ENCODE data around the gene GNB4. TPM values are rescaled to one million over a fixed set of nuclear protein-coding genes. Genes with fewer than 3 reads are reported as not detected.

GNB4 gene
- total RNA-seq, 1 experiment from 2014 or later = 36.7 TPM

DNA sequence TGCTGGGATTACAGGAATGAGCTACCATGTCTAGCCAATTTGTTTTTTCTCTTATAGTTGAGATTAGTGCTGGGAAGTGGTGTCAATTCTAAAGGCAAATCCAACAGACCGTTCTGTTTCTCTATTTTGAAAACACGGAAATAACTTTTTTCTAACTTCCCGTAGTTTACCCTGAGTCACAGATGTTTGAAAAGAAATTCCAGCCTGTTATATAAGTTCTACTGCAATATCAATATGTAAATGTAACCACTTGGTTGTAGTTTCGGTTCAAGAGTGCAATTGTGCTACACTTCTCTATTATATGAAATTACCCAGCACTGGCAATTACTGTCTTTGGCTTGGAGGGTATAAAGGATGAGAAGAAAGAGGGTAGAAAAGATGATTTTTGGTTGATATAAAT lies 22.3 kb upstream of the GNB4 start:
- no peak overlapping the region for H3K27ac Mint-ChIP-seq
- no peak overlapping the region for H3K4me3 Mint-ChIP-seq
- no peak for DNase-seq (ENCODE audit: low spot score)
- no peak for ATAC-seq
- POLR2A ChIA-PET = no interaction called here
- CTCF ChIA-PET = no interaction called here
- TF ChIP-seq ZNF263 (CRISPR knock-in tag; IDR thresholded peaks at IDR 0.05; ENCODE audit: low read depth) (no peak), ZNF138 (CRISPR knock-in tag; conservative IDR thresholded peaks at IDR 0.05) (no peak), RELA (CRISPR knock-in tag; IDR thresholded peaks at IDR 0.05; ENCODE audit: borderline replicate concordance) (no peak), ZNF219 (CRISPR knock-in tag; IDR thresholded peaks at IDR 0.05; ENCODE audit: borderline replicate concordance) (no peak), PRRX2 (CRISPR knock-in tag; IDR thresholded peaks at IDR 0.05) (no peak), ZNF317 (CRISPR knock-in tag; IDR thresholded peaks at IDR 0.05; ENCODE audit: borderline replicate concordance, low read depth) (no peak), NFE2L1 (CRISPR knock-in tag; IDR thresholded peaks at IDR 0.05) (no peak), TEAD4 (CRISPR knock-in tag; IDR thresholded peaks at IDR 0.05) (no peak), MXD4 (CRISPR knock-in tag; IDR thresholded peaks at IDR 0.05; ENCODE audit: borderline replicate concordance) (no peak), NR2C2 (CRISPR knock-in tag; IDR thresholded peaks at IDR 0.05) (no peak), EMX1 (CRISPR knock-in tag; IDR thresholded peaks at IDR 0.05) (no peak), FOXP1 (CRISPR knock-in tag; IDR thresholded peaks at IDR 0.05; ENCODE audit: borderline replicate concordance) (no peak)
- TF ChIP-seq, protein P1, sequence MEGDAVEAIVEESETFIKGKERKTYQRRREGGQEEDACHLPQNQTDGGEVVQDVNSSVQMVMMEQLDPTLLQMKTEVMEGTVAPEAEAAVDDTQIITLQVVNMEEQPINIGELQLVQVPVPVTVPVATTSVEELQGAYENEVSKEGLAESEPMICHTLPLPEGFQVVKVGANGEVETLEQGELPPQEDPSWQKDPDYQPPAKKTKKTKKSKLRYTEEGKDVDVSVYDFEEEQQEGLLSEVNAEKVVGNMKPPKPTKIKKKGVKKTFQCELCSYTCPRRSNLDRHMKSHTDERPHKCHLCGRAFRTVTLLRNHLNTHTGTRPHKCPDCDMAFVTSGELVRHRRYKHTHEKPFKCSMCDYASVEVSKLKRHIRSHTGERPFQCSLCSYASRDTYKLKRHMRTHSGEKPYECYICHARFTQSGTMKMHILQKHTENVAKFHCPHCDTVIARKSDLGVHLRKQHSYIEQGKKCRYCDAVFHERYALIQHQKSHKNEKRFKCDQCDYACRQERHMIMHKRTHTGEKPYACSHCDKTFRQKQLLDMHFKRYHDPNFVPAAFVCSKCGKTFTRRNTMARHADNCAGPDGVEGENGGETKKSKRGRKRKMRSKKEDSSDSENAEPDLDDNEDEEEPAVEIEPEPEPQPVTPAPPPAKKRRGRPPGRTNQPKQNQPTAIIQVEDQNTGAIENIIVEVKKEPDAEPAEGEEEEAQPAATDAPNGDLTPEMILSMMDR (IDR thresholded peaks at IDR 0.05) = no peak
- TF ChIP-seq, protein P2, sequence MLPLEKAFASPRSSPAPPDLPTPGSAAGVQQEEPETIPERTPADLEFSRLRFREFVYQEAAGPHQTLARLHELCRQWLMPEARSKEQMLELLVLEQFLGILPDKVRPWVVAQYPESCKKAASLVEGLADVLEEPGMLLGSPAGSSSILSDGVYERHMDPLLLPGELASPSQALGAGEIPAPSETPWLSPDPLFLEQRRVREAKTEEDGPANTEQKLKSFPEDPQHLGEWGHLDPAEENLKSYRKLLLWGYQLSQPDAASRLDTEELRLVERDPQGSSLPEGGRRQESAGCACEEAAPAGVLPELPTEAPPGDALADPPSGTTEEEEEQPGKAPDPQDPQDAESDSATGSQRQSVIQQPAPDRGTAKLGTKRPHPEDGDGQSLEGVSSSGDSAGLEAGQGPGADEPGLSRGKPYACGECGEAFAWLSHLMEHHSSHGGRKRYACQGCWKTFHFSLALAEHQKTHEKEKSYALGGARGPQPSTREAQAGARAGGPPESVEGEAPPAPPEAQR (CRISPR knock-in tag; IDR thresholded peaks at IDR 0.05) = no peak
- TF ChIP-seq, protein P3, sequence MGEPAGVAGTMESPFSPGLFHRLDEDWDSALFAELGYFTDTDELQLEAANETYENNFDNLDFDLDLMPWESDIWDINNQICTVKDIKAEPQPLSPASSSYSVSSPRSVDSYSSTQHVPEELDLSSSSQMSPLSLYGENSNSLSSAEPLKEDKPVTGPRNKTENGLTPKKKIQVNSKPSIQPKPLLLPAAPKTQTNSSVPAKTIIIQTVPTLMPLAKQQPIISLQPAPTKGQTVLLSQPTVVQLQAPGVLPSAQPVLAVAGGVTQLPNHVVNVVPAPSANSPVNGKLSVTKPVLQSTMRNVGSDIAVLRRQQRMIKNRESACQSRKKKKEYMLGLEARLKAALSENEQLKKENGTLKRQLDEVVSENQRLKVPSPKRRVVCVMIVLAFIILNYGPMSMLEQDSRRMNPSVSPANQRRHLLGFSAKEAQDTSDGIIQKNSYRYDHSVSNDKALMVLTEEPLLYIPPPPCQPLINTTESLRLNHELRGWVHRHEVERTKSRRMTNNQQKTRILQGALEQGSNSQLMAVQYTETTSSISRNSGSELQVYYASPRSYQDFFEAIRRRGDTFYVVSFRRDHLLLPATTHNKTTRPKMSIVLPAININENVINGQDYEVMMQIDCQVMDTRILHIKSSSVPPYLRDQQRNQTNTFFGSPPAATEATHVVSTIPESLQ (CRISPR knock-in tag; IDR thresholded peaks at IDR 0.05) = no peak
- TF ChIP-seq, protein P4, sequence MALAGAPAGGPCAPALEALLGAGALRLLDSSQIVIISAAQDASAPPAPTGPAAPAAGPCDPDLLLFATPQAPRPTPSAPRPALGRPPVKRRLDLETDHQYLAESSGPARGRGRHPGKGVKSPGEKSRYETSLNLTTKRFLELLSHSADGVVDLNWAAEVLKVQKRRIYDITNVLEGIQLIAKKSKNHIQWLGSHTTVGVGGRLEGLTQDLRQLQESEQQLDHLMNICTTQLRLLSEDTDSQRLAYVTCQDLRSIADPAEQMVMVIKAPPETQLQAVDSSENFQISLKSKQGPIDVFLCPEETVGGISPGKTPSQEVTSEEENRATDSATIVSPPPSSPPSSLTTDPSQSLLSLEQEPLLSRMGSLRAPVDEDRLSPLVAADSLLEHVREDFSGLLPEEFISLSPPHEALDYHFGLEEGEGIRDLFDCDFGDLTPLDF (CRISPR knock-in tag; IDR thresholded peaks at IDR 0.05) = no peak
- TF ChIP-seq, protein P5, sequence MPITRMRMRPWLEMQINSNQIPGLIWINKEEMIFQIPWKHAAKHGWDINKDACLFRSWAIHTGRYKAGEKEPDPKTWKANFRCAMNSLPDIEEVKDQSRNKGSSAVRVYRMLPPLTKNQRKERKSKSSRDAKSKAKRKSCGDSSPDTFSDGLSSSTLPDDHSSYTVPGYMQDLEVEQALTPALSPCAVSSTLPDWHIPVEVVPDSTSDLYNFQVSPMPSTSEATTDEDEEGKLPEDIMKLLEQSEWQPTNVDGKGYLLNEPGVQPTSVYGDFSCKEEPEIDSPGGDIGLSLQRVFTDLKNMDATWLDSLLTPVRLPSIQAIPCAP (CRISPR knock-in tag; IDR thresholded peaks at IDR 0.05) = no peak
- TF ChIP-seq, protein P6, sequence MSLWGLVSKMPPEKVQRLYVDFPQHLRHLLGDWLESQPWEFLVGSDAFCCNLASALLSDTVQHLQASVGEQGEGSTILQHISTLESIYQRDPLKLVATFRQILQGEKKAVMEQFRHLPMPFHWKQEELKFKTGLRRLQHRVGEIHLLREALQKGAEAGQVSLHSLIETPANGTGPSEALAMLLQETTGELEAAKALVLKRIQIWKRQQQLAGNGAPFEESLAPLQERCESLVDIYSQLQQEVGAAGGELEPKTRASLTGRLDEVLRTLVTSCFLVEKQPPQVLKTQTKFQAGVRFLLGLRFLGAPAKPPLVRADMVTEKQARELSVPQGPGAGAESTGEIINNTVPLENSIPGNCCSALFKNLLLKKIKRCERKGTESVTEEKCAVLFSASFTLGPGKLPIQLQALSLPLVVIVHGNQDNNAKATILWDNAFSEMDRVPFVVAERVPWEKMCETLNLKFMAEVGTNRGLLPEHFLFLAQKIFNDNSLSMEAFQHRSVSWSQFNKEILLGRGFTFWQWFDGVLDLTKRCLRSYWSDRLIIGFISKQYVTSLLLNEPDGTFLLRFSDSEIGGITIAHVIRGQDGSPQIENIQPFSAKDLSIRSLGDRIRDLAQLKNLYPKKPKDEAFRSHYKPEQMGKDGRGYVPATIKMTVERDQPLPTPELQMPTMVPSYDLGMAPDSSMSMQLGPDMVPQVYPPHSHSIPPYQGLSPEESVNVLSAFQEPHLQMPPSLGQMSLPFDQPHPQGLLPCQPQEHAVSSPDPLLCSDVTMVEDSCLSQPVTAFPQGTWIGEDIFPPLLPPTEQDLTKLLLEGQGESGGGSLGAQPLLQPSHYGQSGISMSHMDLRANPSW (CRISPR knock-in tag; conservative IDR thresholded peaks at IDR 0.05; ENCODE audit: low read depth) = no peak
- TF ChIP-seq, protein P7, sequence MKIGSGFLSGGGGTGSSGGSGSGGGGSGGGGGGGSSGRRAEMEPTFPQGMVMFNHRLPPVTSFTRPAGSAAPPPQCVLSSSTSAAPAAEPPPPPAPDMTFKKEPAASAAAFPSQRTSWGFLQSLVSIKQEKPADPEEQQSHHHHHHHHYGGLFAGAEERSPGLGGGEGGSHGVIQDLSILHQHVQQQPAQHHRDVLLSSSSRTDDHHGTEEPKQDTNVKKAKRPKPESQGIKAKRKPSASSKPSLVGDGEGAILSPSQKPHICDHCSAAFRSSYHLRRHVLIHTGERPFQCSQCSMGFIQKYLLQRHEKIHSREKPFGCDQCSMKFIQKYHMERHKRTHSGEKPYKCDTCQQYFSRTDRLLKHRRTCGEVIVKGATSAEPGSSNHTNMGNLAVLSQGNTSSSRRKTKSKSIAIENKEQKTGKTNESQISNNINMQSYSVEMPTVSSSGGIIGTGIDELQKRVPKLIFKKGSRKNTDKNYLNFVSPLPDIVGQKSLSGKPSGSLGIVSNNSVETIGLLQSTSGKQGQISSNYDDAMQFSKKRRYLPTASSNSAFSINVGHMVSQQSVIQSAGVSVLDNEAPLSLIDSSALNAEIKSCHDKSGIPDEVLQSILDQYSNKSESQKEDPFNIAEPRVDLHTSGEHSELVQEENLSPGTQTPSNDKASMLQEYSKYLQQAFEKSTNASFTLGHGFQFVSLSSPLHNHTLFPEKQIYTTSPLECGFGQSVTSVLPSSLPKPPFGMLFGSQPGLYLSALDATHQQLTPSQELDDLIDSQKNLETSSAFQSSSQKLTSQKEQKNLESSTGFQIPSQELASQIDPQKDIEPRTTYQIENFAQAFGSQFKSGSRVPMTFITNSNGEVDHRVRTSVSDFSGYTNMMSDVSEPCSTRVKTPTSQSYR (CRISPR knock-in tag; IDR thresholded peaks at IDR 0.05) = no peak
- TF ChIP-seq, protein P8, sequence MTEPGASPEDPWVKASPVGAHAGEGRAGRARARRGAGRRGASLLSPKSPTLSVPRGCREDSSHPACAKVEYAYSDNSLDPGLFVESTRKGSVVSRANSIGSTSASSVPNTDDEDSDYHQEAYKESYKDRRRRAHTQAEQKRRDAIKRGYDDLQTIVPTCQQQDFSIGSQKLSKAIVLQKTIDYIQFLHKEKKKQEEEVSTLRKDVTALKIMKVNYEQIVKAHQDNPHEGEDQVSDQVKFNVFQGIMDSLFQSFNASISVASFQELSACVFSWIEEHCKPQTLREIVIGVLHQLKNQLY (CRISPR knock-in tag; IDR thresholded peaks at IDR 0.05) = no peak
- no peaks in the 10 kb centered on the region for H3K9me3 Mint-ChIP-seq
- 0 out of 2 replicates have a peak, but pooled peaks cover 2% of the 10 kb centered on the region for H3K4me1 Mint-ChIP-seq
- H3K27me3 Mint-ChIP-seq (ENCODE audit: low read depth) = no peaks in the 10 kb centered on the region
- no peaks in the 10 kb centered on the region for H3K36me3 Mint-ChIP-seq
